ENCODE measurements around the gene KLHL21. TPM values are rescaled to one million over a fixed set of nuclear protein-coding genes. Genes with fewer than 3 reads are reported as not detected.

KLHL21 gene
- total and polyA plus RNA-seq, 9 of the 15 experiments (the other 6 are each of a cell fraction or from before 2014, with no cell fraction given), result 2.1 to 42.1 (median 17.5) TPM

- peak; percentile 83 for TF ChIP-seq JUN (IDR thresholded peaks at IDR 0.05; ENCODE audit: borderline replicate concordance, low read depth, low read length)
- 0 out of 2 replicates have a peak, but pooled peaks have one; percentile 72 for TF ChIP-seq JUN (CRISPR knock-in tag; IDR thresholded peaks at IDR 0.05; ENCODE audit: borderline replicate concordance)
- no peak for TF ChIP-seq ZFP1 (CRISPR knock-in tag; IDR thresholded peaks at IDR 0.05)
- TF ChIP-seq ZBTB1 (CRISPR knock-in tag; IDR thresholded peaks at IDR 0.05; ENCODE audit: borderline replicate concordance, low read depth), result 0 out of 2 replicates have a peak, but pooled peaks have one; percentile 2
- TF ChIP-seq ZNF134 (CRISPR knock-in tag; conservative IDR thresholded peaks at IDR 0.05), result no peak
- TF ChIP-seq CHD1 (IDR thresholded peaks at IDR 0.05; ENCODE audit: low read length), result peak; percentile 85
- TF ChIP-seq LARP7 (IDR thresholded peaks at IDR 0.05), result no peak
- TF ChIP-seq HEY1 (CRISPR knock-in tag; IDR thresholded peaks at IDR 0.05; ENCODE audit: borderline replicate concordance), result no peak
- peak; percentile 66; the same call in 1 of the 2 replicates for TF ChIP-seq DPF2 (IDR thresholded peaks at IDR 0.05)
- TF ChIP-seq ZC3H4 (CRISPR knock-in tag; IDR thresholded peaks at IDR 0.05; ENCODE audit: borderline replicate concordance), result no peak; the same call in 1 of the 2 replicates
- TF ChIP-seq NCOA4 (IDR thresholded peaks at IDR 0.05; ENCODE audit: partially characterized antibody), result no peak
- TF ChIP-seq KDM2B (CRISPR knock-in tag; IDR thresholded peaks at IDR 0.05), result no peak
- TF ChIP-seq XRCC5 (IDR thresholded peaks at IDR 0.05; ENCODE audit: low read depth, low read length), result peak; percentile 58; the same call in 1 of the 2 replicates
- no peak for TF ChIP-seq MCM5 (IDR thresholded peaks at IDR 0.05; ENCODE audit: low read depth)
- peak; percentile 80 for TF ChIP-seq JUND (IDR thresholded peaks at IDR 0.05; ENCODE audit: borderline replicate concordance, low read depth, low read length)
- peak; percentile 46; the same call in 1 of the 3 replicates for TF ChIP-seq JUND (tag; IDR thresholded peaks at IDR 0.05; ENCODE audit: borderline replicate concordance, low read depth, low read length)
- TF ChIP-seq NFIC (IDR thresholded peaks at IDR 0.05), result peak; percentile 77
- TF ChIP-seq MAFK (IDR thresholded peaks at IDR 0.05; ENCODE audit: low read length), result peak; percentile 93
- TF ChIP-seq, protein P1, sequence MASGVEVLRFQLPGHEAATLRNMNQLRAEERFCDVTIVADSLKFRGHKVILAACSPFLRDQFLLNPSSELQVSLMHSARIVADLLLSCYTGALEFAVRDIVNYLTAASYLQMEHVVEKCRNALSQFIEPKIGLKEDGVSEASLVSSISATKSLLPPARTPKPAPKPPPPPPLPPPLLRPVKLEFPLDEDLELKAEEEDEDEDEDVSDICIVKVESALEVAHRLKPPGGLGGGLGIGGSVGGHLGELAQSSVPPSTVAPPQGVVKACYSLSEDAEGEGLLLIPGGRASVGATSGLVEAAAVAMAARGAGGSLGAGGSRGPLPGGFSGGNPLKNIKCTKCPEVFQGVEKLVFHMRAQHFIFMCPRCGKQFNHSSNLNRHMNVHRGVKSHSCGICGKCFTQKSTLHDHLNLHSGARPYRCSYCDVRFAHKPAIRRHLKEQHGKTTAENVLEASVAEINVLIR (CRISPR knock-in tag; IDR thresholded peaks at IDR 0.05), result peak; percentile 14; the same call in 1 of the 2 replicates
- peak; percentile 59 for TF ChIP-seq POLR2G (IDR thresholded peaks at IDR 0.05; ENCODE audit: low read depth, low read length)
- TF ChIP-seq RBM14 (IDR thresholded peaks at IDR 0.05; ENCODE audit: borderline replicate concordance, insufficient read depth, low read depth, low read length), result 0 out of 2 replicates have a peak, but pooled peaks have one; percentile 57
- TF ChIP-seq, protein P2, sequence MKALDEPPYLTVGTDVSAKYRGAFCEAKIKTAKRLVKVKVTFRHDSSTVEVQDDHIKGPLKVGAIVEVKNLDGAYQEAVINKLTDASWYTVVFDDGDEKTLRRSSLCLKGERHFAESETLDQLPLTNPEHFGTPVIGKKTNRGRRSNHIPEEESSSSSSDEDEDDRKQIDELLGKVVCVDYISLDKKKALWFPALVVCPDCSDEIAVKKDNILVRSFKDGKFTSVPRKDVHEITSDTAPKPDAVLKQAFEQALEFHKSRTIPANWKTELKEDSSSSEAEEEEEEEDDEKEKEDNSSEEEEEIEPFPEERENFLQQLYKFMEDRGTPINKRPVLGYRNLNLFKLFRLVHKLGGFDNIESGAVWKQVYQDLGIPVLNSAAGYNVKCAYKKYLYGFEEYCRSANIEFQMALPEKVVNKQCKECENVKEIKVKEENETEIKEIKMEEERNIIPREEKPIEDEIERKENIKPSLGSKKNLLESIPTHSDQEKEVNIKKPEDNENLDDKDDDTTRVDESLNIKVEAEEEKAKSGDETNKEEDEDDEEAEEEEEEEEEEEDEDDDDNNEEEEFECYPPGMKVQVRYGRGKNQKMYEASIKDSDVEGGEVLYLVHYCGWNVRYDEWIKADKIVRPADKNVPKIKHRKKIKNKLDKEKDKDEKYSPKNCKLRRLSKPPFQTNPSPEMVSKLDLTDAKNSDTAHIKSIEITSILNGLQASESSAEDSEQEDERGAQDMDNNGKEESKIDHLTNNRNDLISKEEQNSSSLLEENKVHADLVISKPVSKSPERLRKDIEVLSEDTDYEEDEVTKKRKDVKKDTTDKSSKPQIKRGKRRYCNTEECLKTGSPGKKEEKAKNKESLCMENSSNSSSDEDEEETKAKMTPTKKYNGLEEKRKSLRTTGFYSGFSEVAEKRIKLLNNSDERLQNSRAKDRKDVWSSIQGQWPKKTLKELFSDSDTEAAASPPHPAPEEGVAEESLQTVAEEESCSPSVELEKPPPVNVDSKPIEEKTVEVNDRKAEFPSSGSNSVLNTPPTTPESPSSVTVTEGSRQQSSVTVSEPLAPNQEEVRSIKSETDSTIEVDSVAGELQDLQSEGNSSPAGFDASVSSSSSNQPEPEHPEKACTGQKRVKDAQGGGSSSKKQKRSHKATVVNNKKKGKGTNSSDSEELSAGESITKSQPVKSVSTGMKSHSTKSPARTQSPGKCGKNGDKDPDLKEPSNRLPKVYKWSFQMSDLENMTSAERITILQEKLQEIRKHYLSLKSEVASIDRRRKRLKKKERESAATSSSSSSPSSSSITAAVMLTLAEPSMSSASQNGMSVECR (CRISPR knock-in tag; IDR thresholded peaks at IDR 0.05), result peak; percentile 93; the same call in 1 of the 2 replicates
- TF ChIP-seq MYC (IDR thresholded peaks at IDR 0.05; ENCODE audit: low read depth, low read length), result peak; percentile 93
- peak; percentile 90; the same call in 1 of the 2 replicates for TF ChIP-seq MYC (CRISPR knock-in tag; IDR thresholded peaks at IDR 0.05; ENCODE audit: borderline replicate concordance, low read depth)
These were observed 1.4 kb downstream of the KLHL21 start (continued) for GRCh38 chr1:6601049-6601922.
